Neural cell (in vitro differentiated cells): Measurements from ENCODE around the gene SH3RF2. TPM values are rescaled to one million over a fixed set of nuclear protein-coding genes. Genes with fewer than 3 reads are reported as not detected.

Experiments used
- H2AFZ ChIP-seq: fragments of 200-600, 300-800 bp; sonication (generic), shearing (Covaris generic); 2 replicates; pipeline ENCODE4 v1.6.0; 2014; ENCODE audit warnings: low read depth, mild to moderate bottlenecking, antibody characterized with exemption, low read length, moderate library complexity
- H3F3A ChIP-seq: fragments of 200-600 bp; shearing (Covaris generic); 2 replicates; pipeline ENCODE4 v1.6.1; 2016; ENCODE audit warnings: mild to moderate bottlenecking, moderate library complexity, mixed read lengths, antibody characterized with exemption, low read length; ENCODE audit not compliant: insufficient read depth, poor library complexity, severe bottlenecking
- H3K27ac ChIP-seq: fragments of 200-600, 300-800 bp; sonication (generic), shearing (Covaris generic); 2 replicates; pipeline ENCODE4 v1.5.1; 2014; ENCODE audit warnings: mild to moderate bottlenecking, low read length, moderate library complexity
- H3K27me3 ChIP-seq: fragments of 300-800, 200-600 bp; sonication (generic), shearing (Covaris generic); 2 replicates; pipeline ENCODE4 v1.6.0; 2014; ENCODE audit warnings: mild to moderate bottlenecking, low read depth, low read length, moderate library complexity; ENCODE audit not compliant: insufficient read depth
- H3K36me3 ChIP-seq: fragments of 300-800, 200-600 bp; sonication (generic), shearing (Covaris generic); 2 replicates; pipeline ENCODE4 v1.5.1; 2014; ENCODE audit warnings: mild to moderate bottlenecking, antibody characterized with exemption, low read length, moderate library complexity; ENCODE audit not compliant: insufficient read depth
- H3K4me2 ChIP-seq: fragments of 300-800, 200-600 bp; sonication (generic), shearing (Covaris generic); 2 replicates; pipeline ENCODE4 v1.6.0; 2014; ENCODE audit warnings: mild to moderate bottlenecking, low read length
- H3K4me3 ChIP-seq: fragments of 300-800, 200-600 bp; sonication (generic), shearing (Covaris generic); 2 replicates; pipeline ENCODE4 v1.5.1; 2014; ENCODE audit warnings: mild to moderate bottlenecking, low read length, moderate library complexity
- H3K79me2 ChIP-seq: fragments of 200-600 bp; shearing (Covaris generic); replicated peaks from 2 replicates; pipeline ENCODE4 v1.6.0; 2014; ENCODE audit warnings: mild to moderate bottlenecking, low read length, moderate library complexity; ENCODE audit not compliant: insufficient read depth
- H3K9ac ChIP-seq: fragments of 300-800, 200-600 bp; sonication (generic), shearing (Covaris generic); 2 replicates; pipeline ENCODE4 v1.6.1; 2016; ENCODE audit warnings: mild to moderate bottlenecking, low read length, mixed read lengths
- H3K9me2 ChIP-seq: fragments of 200-600 bp; shearing (Covaris generic); 2 replicates; pipeline ENCODE4 v1.6.1; 2016; ENCODE audit warnings: mild to moderate bottlenecking, low read length, mixed read lengths; ENCODE audit not compliant: insufficient read depth
- H3K9me3 ChIP-seq: fragments of 200-600, 300-800 bp; sonication (generic), shearing (Covaris generic); 2 replicates; pipeline ENCODE4 v1.6.1; 2016; ENCODE audit warnings: mild to moderate bottlenecking, mixed run types, low read length, moderate library complexity, mixed read lengths
- H4K20me1 ChIP-seq: fragments of 200-600 bp; shearing (Covaris generic); 2 replicates; pipeline ENCODE4 v1.6.1; 2016; ENCODE audit warnings: mild to moderate bottlenecking, mixed run types; ENCODE audit not compliant: insufficient read depth
- EP300 ChIP-seq: fragments of 450-650 bp; conservative IDR thresholded peaks from 2 replicates; pipeline ENCODE4 v1.6.1; 2014; ENCODE audit warnings: antibody characterized with exemption, mild to moderate bottlenecking, moderate library complexity; ENCODE audit not compliant: poor library complexity, severe bottlenecking
- EZH2 ChIP-seq: fragments of 200-600, 300-800 bp; shearing (Covaris generic), sonication (generic); IDR thresholded peaks from 2 replicates; pipeline ENCODE4 v1.6.1; 2014; ENCODE audit warnings: antibody characterized with exemption, low read length, borderline replicate concordance, mild to moderate bottlenecking; ENCODE audit not compliant: insufficient read depth, poor library complexity, severe bottlenecking
- MXI1 ChIP-seq: fragments of 450-650 bp; conservative IDR thresholded peaks from 2 replicates; pipeline ENCODE4 v1.6.1; 2014; ENCODE audit warnings: antibody characterized with exemption, mild to moderate bottlenecking; ENCODE audit not compliant: poor library complexity, severe bottlenecking
- POLR2AphosphoS5 ChIP-seq: IDR thresholded peaks from 2 replicates; pipeline ENCODE4 v1.6.1; 2012
- RAD21 ChIP-seq: fragments of 450-650 bp; conservative IDR thresholded peaks from 2 replicates; pipeline ENCODE4 v1.6.1; 2014; ENCODE audit warnings: antibody characterized with exemption, mild to moderate bottlenecking, moderate library complexity
- SMC3 ChIP-seq: fragments of 450-650 bp; conservative IDR thresholded peaks from 2 replicates; pipeline ENCODE4 v1.6.1; 2014; ENCODE audit warnings: antibody characterized with exemption, mild to moderate bottlenecking, moderate library complexity; ENCODE audit not compliant: poor library complexity
- TAF1 ChIP-seq: IDR thresholded peaks from 2 replicates; pipeline ENCODE4 v1.6.1; 2012; ENCODE audit warnings: low read depth
- polyA plus RNA-seq: library from polyadenylated mRNA; depleted of rRNA; stranded (reverse); fragments of >200 nt; gene quantifications from 2 replicates; pipeline ENCODE4 v1.2.3, GENCODE V29; 2014
- TF ChIP-seq, protein P1 (sequence below): fragments of 450-650 bp; IDR thresholded peaks from 2 replicates; pipeline ENCODE4 v1.5.1; 2014; ENCODE audit warnings: antibody characterized with exemption, mild to moderate bottlenecking, moderate library complexity; ENCODE audit not compliant: poor library complexity, severe bottlenecking
- TF ChIP-seq, protein P2 (sequence below): IDR thresholded peaks from 2 replicates; pipeline ENCODE4 v1.6.1; 2012; ENCODE audit warnings: borderline replicate concordance

The SH3RF2 gene
- polyA plus RNA-seq, 1 donor from 2014 or later: not detected

DNA sequence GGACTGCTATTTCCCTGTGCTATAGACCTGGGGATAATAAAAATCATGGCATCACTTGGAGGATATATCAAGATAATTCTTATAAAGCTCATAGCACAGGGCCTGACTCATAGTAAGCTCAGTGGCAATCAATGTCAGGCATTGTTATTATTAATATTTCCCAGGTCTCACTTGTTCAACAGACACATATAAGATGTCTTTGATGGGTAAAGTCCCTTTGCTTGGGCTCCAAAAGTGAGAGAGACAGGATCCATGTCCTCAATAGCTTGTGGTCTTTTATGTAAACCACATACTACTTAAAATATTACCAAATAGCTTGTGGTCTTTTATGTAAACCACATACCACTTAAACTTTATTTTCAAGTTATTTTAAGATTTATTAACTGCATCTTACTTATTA, 11.2 kb downstream of the SH3RF2 start:
- no peaks in the 10 kb centered on the region for H3K9me2 ChIP-seq
- H4K20me1 ChIP-seq: no peaks in the 10 kb centered on the region
- H3K36me3 ChIP-seq: no peaks in the 10 kb centered on the region
- H3K4me3 ChIP-seq: no peak overlapping the region
- H3K27ac ChIP-seq: no peak overlapping the region
- no peak overlapping the region for H3K4me2 ChIP-seq
- H3K27me3 ChIP-seq: no peaks in the 10 kb centered on the region
- H3K9ac ChIP-seq: no peak overlapping the region
- H3K9me3 ChIP-seq: no peaks in the 10 kb centered on the region
- no peaks in the 10 kb centered on the region for H3F3A ChIP-seq
- H3K79me2 ChIP-seq: no peaks in the 10 kb centered on the region
- no peak overlapping the region for H2AFZ ChIP-seq
- TF ChIP-seq TAF1: no peak
- TF ChIP-seq RAD21: no peak
- no peak for TF ChIP-seq EP300
- TF ChIP-seq, protein P1, sequence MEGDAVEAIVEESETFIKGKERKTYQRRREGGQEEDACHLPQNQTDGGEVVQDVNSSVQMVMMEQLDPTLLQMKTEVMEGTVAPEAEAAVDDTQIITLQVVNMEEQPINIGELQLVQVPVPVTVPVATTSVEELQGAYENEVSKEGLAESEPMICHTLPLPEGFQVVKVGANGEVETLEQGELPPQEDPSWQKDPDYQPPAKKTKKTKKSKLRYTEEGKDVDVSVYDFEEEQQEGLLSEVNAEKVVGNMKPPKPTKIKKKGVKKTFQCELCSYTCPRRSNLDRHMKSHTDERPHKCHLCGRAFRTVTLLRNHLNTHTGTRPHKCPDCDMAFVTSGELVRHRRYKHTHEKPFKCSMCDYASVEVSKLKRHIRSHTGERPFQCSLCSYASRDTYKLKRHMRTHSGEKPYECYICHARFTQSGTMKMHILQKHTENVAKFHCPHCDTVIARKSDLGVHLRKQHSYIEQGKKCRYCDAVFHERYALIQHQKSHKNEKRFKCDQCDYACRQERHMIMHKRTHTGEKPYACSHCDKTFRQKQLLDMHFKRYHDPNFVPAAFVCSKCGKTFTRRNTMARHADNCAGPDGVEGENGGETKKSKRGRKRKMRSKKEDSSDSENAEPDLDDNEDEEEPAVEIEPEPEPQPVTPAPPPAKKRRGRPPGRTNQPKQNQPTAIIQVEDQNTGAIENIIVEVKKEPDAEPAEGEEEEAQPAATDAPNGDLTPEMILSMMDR: no peak
- no peak for TF ChIP-seq SMC3
- no peak for TF ChIP-seq POLR2AphosphoS5
- TF ChIP-seq, protein P2, sequence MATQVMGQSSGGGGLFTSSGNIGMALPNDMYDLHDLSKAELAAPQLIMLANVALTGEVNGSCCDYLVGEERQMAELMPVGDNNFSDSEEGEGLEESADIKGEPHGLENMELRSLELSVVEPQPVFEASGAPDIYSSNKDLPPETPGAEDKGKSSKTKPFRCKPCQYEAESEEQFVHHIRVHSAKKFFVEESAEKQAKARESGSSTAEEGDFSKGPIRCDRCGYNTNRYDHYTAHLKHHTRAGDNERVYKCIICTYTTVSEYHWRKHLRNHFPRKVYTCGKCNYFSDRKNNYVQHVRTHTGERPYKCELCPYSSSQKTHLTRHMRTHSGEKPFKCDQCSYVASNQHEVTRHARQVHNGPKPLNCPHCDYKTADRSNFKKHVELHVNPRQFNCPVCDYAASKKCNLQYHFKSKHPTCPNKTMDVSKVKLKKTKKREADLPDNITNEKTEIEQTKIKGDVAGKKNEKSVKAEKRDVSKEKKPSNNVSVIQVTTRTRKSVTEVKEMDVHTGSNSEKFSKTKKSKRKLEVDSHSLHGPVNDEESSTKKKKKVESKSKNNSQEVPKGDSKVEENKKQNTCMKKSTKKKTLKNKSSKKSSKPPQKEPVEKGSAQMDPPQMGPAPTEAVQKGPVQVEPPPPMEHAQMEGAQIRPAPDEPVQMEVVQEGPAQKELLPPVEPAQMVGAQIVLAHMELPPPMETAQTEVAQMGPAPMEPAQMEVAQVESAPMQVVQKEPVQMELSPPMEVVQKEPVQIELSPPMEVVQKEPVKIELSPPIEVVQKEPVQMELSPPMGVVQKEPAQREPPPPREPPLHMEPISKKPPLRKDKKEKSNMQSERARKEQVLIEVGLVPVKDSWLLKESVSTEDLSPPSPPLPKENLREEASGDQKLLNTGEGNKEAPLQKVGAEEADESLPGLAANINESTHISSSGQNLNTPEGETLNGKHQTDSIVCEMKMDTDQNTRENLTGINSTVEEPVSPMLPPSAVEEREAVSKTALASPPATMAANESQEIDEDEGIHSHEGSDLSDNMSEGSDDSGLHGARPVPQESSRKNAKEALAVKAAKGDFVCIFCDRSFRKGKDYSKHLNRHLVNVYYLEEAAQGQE: no peak
- TF ChIP-seq EZH2: no peak
- no peak for TF ChIP-seq MXI1

DNA sequence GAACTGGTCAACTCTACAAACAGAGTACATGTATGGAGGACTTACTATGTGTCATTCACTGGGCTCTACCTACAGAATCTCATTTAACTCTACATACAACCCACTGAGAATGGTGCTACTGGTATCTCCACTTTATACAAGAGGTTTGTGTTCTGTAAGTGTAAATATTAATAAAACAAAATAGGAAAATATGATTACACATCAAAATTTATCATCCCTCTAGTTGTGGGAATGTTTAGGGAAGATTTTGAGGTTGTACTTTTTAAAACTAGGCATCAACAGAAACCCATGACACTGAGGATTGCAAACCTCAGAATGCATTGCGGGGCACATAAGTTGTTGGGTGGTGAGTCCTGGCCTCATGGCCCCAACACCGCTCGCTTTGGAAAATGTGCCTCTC, 11.7 kb downstream of the SH3RF2 start:
- no peaks in the 10 kb centered on the region for H3K9me3 ChIP-seq
- no peaks in the 10 kb centered on the region for H3F3A ChIP-seq
- H3K27me3 ChIP-seq: no peaks in the 10 kb centered on the region
- H4K20me1 ChIP-seq: no peaks in the 10 kb centered on the region
- no peak overlapping the region for H3K4me3 ChIP-seq
- no peak overlapping the region for H3K9ac ChIP-seq
- no peak overlapping the region for H2AFZ ChIP-seq
- no peak for TF ChIP-seq MXI1
- no peak for TF ChIP-seq SMC3
- TF ChIP-seq EP300: no peak
- TF ChIP-seq EZH2: no peak
- TF ChIP-seq, protein P1: no peak
- TF ChIP-seq RAD21: no peak
- no peak for TF ChIP-seq POLR2AphosphoS5
- TF ChIP-seq, protein P2: no peak
- no peak for TF ChIP-seq TAF1
- H3K79me2 ChIP-seq: no peaks in the 10 kb centered on the region
- H3K4me2 ChIP-seq: no peak overlapping the region
- H3K27ac ChIP-seq: no peak overlapping the region
- H3K36me3 ChIP-seq: no peaks in the 10 kb centered on the region
- no peaks in the 10 kb centered on the region for H3K9me2 ChIP-seq
